Spleen (tissue), 11 donors: ENCODE data around the gene PRDM16. TPM values are rescaled to one million over a fixed set of nuclear protein-coding genes. Genes with fewer than 3 reads are reported as not detected.

ENCODE experiments used
- DNase-seq: peaks from one replicate; pipeline ENCODE4 v3.0.0-alpha.2; 2020
- H3K27ac ChIP-seq, 8 donors: fragments of 200-600 bp; sonication (generic) in 7 of 8; 1 replicate in 4 of 8; 2 replicates in 4 of 8; pipeline versions ENCODE4 v1.5.0 to v1.8.0; 2016 to 2021; ENCODE audit warnings: inconsistent platforms in 4 of 8, mild to moderate bottlenecking in 4 of 8, moderate library complexity in 1 of 8
- H3K27me3 ChIP-seq, 7 donors: fragments of 200-600 bp; sonication (generic) in 6 of 7; replicated peaks in 1 of 7; 1 replicate in 4 of 7; 2 replicates in 3 of 7; pipeline versions ENCODE4 v1.5.0 to v1.8.0; 2016 to 2021; ENCODE audit warnings: inconsistent platforms in 3 of 7, mild to moderate bottlenecking in 1 of 7
- H3K36me3 ChIP-seq, 6 donors: fragments of 200-600 bp; sonication (generic) in 5 of 6; 1 replicate in 4 of 6; 2 replicates in 2 of 6; pipeline versions ENCODE4 v1.5.0 to v1.8.0; 2016 to 2021; ENCODE audit warnings: inconsistent platforms in 2 of 6
- H3K4me1 ChIP-seq, 6 donors: fragments of 200-600 bp; sonication (generic) in 5 of 6; 1 replicate in 3 of 6; 2 replicates in 3 of 6; pipeline versions ENCODE4 v1.5.0 to v1.8.0; 2016 to 2021; ENCODE audit warnings: inconsistent platforms in 3 of 6
- H3K4me3 ChIP-seq, 8 donors: fragments of 200-600 bp; sonication (generic) in 7 of 8; 1 replicate in 4 of 8; 2 replicates in 4 of 8; pipeline versions ENCODE4 v1.5.0 to v1.8.0; 2016 to 2021; ENCODE audit warnings: inconsistent platforms in 4 of 8, mild to moderate bottlenecking in 4 of 8, moderate library complexity in 2 of 8
- H3K9me3 ChIP-seq, 8 donors: fragments of 200-600 bp; sonication (generic) in 7 of 8; 1 replicate in 4 of 8; 2 replicates in 4 of 8; pipeline versions ENCODE4 v1.5.0 to v1.8.0; 2016 to 2021; ENCODE audit warnings: inconsistent platforms in 4 of 8
- POLR2A ChIP-seq, 3 donors: fragments of 450-650 bp; IDR thresholded peaks; one replicate each; pipeline ENCODE4 v1.5.1; 2017; ENCODE audit warnings: antibody characterized with exemption in 3 of 3, mild to moderate bottlenecking in 1 of 3
- POLR2AphosphoS5 ChIP-seq, 3 donors: sonication (generic); formaldehyde crosslinking; IDR thresholded peaks; one replicate each; pipeline ENCODE4 v1.5.1; 2017; ENCODE audit warnings: antibody characterized with exemption in 3 of 3
- WGBS, 5 donors: extraction: QIAGEN DNeasy Blood & Tissue Kit in 3 of 5; methylation state at CpG; one replicate each; pipeline versions ENCODE4 v1.1.5 to v1.1.7; 2013 to 2018; 5-methylcytosine and 5-hydroxymethylcytosine counted together
- intact Hi-C: fragments of 100-400 bp; cut with DNase I; formaldehyde crosslinking; loops from one replicate; pipeline ENCODE4 v1.15.0; 2023; ENCODE audit warnings: low total_unique reads
- polyA plus RNA-seq, 3 donors: library from polyadenylated mRNA; stranded (reverse); fragments of 200-250 nt; gene quantifications; one replicate each; pipeline ENCODE4 v1.2.1, GENCODE V29; 2013
- total RNA-seq, 7 donors: library from RNA; depleted of rRNA in 3 of 7; stranded (reverse); fragments of >200 nt in 3 of 7; fragmentation: NEBNext Ultra II Directional in 4 of 7; extraction: Animal tissue kit (Norgen Biotek cat#: 25700) in 4 of 7; gene quantifications; one replicate each; pipeline versions ENCODE4 v1.1.0 to v1.2.1, GENCODE V29; 2016 to 2021
- TF ChIP-seq, protein P1 (sequence below), 11 experiments: fragments of 200-600 bp in 7 of 11; fragments of 450-650 bp in 4 of 11; sonication (generic) in 4 of 11; IDR thresholded peaks in 8 of 11; conservative IDR thresholded peaks in 3 of 11; 1 replicate in 7 of 11; 2 replicates in 4 of 11; pipeline versions ENCODE4 v1.4.0 to v1.8.0; 2016 to 2021; ENCODE audit warnings: antibody characterized with exemption in 11 of 11, inconsistent platforms in 4 of 11, mild to moderate bottlenecking in 1 of 11
- donor health status: healthy with polysubstance abuse.
- donor health status: DM: no; HTN: no; CAD: no; lungs with moderate emphysema.
- donor health status: DM: no; HTN: no; CAD: no.
- donor health status: Bipolar disorder and iron deficiency.
- donor health status: healthy.
- donor health status: DM: no; HTN: no; CAD: no.
- donor health status: DM: yes; HTN: yes; CAD: no.

PRDM16 gene
- total and polyA plus RNA-seq, 10 donors, result 0.43 to 3.2 (median 1.4) TPM

DNA sequence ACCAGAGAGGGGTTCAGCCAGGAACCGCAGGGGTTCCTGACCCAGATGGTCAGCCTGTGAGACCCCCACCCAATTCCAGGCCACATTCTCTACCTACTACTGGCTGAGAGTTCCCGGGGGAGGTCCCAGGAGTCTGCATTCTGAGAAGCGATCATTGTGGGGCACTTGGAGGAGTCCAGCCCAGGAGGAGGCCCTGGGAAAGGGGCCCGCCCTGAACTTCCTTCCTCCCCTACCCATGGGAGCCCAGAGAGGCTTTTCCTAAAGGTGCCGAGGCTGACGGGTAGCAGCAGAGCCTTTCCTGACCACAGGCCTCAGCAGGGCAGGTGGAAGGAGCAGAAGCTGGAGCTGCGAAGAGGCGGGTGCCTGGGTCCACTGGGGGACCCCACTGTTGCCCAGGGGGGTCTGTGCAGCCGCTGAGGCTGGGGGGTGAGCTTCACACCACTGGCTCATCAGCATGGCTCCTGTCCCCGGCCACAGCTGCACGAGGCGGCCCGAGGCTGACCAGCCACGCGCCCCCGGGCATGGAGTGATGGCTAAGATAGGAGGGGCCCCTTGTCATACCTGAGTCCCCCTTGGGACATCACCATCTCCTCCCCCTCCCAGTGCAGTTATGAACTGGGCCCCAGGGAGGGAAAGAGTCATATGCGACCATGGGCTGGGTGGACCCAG, 127.7 kb downstream of the PRDM16 start:
- no peak for TF ChIP-seq POLR2A (IDR thresholded peaks at IDR 0.05)
- TF ChIP-seq, protein P1, sequence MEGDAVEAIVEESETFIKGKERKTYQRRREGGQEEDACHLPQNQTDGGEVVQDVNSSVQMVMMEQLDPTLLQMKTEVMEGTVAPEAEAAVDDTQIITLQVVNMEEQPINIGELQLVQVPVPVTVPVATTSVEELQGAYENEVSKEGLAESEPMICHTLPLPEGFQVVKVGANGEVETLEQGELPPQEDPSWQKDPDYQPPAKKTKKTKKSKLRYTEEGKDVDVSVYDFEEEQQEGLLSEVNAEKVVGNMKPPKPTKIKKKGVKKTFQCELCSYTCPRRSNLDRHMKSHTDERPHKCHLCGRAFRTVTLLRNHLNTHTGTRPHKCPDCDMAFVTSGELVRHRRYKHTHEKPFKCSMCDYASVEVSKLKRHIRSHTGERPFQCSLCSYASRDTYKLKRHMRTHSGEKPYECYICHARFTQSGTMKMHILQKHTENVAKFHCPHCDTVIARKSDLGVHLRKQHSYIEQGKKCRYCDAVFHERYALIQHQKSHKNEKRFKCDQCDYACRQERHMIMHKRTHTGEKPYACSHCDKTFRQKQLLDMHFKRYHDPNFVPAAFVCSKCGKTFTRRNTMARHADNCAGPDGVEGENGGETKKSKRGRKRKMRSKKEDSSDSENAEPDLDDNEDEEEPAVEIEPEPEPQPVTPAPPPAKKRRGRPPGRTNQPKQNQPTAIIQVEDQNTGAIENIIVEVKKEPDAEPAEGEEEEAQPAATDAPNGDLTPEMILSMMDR (IDR thresholded peaks at IDR 0.05 in 8 of 11, conservative IDR thresholded peaks at IDR 0.05 in 3 of 11), result no peak
- no peak for TF ChIP-seq POLR2AphosphoS5 (IDR thresholded peaks at IDR 0.05)
- intact Hi-C loops, result no loop called here
- Histone ChIP-seq H3K4me3 (no peak overlapping the region), H3K4me1 (peaks cover 0 to 6% (median 0%) of the 10 kb centered on the region in 6 donors), H3K36me3 (no peaks in the 10 kb centered on the region), H3K9me3 (peaks cover 0 to 2% (median 0%) of the 10 kb centered on the region in 8 donors), H3K27ac (no peak overlapping the region), H3K27me3 (peaks cover 0 to 30% (median 0%) of the 10 kb centered on the region in 7 donors)
- WGBS, 5 donors, result 41 to 80% (median 63%) methylated on average over 6 to 17 of the region's 17 CpGs
- no peak for DNase-seq

DNA sequence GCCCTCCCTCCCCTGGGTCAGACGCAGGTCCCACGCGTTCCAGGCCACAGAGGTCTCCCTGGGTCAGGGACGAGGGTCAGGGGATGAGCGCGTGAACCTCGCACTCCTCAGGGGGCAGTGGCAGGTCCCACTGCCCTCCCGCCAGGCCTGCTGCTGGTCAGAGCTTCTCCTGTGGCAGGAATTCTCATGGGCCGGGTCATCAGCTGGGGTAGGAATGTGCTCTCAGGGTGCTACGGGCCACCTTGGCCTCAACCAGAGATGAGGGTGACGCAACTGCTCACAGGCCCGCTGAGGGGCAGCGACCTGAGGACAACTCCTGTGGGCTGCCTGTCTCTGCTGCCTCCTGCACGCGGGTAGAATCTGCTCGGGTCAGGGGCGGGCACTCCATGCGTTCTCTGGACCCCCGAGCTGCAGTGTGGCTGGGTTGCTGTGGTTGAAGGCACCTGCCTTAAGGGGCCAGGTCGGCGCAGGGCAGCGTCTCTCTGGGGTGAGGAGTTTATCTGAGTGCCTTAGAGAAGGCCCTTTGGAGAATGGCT, 128.8 kb downstream of the PRDM16 start:
- Histone ChIP-seq H3K9me3 (no peaks in the 10 kb centered on the region), H3K27me3 (peaks cover 0 to 41% (median 0%) of the 10 kb centered on the region in 7 donors), H3K36me3 (no peaks in the 10 kb centered on the region), H3K27ac (no peak overlapping the region), H3K4me1 (peaks cover 0 to 6% (median 0%) of the 10 kb centered on the region in 6 donors), H3K4me3 (no peak overlapping the region)
- TF ChIP-seq, protein P1 (IDR thresholded peaks at IDR 0.05 in 8 of 11, conservative IDR thresholded peaks at IDR 0.05 in 3 of 11), result no peak
- 84 to 97% (median 90%) methylated on average over 6 to 22 of the region's 22 CpGs for WGBS, 5 donors
- DNase-seq, result no peak
- intact Hi-C loops, result no loop called here

DNA sequence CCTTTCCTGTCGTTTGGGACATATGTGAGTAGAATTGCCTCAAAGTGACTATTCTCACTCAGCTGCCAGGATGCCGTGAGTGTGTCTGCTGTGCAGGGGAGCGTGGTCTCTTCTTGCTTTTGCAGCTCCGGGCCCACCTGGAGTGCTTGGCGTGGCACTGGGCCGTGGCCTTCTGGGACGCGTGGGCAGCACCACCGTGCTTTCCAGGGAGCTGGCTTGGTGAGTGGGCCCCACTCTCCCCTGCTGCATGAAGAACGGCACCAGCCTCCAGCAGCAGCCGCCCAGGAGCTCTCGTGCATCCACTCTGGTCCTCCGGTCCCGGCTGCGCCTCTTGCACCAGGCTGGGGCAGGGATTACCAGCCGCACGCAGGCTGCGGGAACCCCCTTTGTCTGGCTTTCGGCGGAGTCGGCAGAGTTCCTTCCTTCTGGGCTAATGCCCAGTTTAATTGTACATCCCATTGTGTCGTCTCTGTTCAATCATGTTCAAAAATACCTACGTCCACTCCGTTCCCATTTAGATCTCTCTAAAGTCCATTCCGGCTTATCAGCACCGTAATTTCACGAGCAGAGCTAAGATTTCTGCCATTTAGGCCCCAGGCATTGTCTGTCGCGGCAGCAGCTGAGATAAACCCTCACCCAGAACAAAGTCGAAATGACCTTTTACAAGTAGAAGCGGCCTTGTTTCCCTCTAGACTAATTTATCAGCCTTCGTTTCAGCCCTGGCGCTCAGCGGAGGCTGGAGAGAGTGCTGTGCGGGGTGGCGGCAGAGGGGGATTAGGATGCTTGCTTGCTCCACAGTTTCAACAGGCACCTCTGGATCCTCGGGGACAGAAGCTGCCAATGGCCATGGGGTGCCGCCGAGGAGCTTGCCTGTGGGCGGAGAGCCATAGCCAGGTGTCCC, 129.6 kb downstream of the PRDM16 start:
- peaks cover 0 to 43% (median 0%) of the 10 kb centered on the region in 7 donors for H3K27me3 ChIP-seq
- no peaks in the 10 kb centered on the region for H3K36me3 ChIP-seq
- H3K9me3 ChIP-seq, result no peaks in the 10 kb centered on the region
- no peak overlapping the region for H3K27ac ChIP-seq
- DNase-seq, result no peak
- no peak overlapping the region for H3K4me3 ChIP-seq
- 78 to 83% (median 82%) methylated on average over 38 to 40 of the region's 40 CpGs for WGBS, 5 donors
- TF ChIP-seq POLR2AphosphoS5 (IDR thresholded peaks at IDR 0.05) (no peak), POLR2A (IDR thresholded peaks at IDR 0.05) (no peak)
- TF ChIP-seq, protein P1 (IDR thresholded peaks at IDR 0.05 in 8 of 11, conservative IDR thresholded peaks at IDR 0.05 in 3 of 11), result no peak
- intact Hi-C loops, result no loop called here
- H3K4me1 ChIP-seq, result peaks cover 0 to 6% (median 0%) of the 10 kb centered on the region in 6 donors

DNA sequence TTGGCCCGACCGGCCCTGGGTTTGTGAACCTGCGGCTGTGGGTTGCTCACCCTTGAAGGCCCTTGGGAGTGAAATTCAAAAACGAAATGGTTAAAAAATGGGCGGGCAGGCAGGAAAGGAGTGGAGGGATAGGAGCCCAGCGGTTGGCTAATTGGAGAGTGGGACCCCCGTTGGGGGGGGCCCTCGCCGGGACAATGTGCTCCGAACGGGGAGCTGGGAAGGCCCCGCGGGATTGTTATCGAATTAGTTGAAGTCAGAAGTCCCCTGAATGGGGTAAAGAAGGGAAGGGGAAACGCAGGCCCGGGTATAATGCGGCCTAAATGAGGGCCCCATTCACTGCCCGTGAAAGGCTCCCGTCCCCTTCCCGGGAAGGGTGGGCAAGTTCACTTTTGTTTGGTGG, 135.7 kb downstream of the PRDM16 start:
- Histone ChIP-seq H3K27ac (no peak overlapping the region), H3K9me3 (no peaks in the 10 kb centered on the region), H3K36me3 (no peaks in the 10 kb centered on the region), H3K4me3 (no peak overlapping the region), H3K27me3 (peaks cover 0 to 26% (median 0%) of the 10 kb centered on the region in 7 donors), H3K4me1 (no peaks in the 10 kb centered on the region)
- no peak for DNase-seq
- TF ChIP-seq, protein P1 (IDR thresholded peaks at IDR 0.05 in 8 of 11, conservative IDR thresholded peaks at IDR 0.05 in 3 of 11), result no peak
- no peak for TF ChIP-seq POLR2A (IDR thresholded peaks at IDR 0.05)
- WGBS, 5 donors, result 66 to 76% (median 73%) methylated on average over 18 to 20 of the region's 20 CpGs
- intact Hi-C loops, result no loop called here
